ENCODE results near the gene CADM4. TPM values are rescaled to one million over a fixed set of nuclear protein-coding genes. Genes with fewer than 3 reads are reported as not detected.

CADM4 gene
- total and polyA plus RNA-seq, 2 of the 8 experiments (the other 6 are each of a cell fraction or from before 2014, with no cell fraction given), result 13.5 to 25.0 TPM

DNA sequence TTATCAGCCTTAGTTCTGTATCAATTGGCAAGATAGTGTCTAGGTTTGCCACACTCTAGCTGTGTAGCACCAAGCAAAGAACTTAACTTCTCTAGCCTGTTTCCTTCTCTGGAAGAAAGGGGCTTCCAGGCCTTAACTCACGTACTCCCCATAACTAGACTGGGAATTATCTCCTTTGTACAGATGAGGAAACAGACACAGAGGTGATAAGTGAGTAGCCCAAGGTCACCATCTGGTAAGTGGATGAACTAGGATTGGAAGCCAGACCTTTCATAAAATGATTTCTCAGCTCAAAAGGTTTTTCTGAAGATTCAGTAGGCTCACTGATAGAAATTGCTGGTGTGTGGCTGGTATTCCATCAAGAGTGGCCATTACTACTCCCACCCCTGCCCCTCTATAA lies 23.3 kb downstream of the CADM4 start:
- H3K36me3 ChIP-seq (ENCODE audit: control insufficient read depth in 2 of 4, insufficient read depth in 4 of 4, low read length in 3 of 4), result peaks cover 0 to 4% (median 1%) of the 10 kb centered on the region in 4 experiments; a peak in 2 of 8 replicates
- no peak overlapping the region for H3K4me3 ChIP-seq (ENCODE audit: extremely low read depth in 1 of 4, insufficient read depth in 2 of 4, low read depth in 3 of 4, low read length in 4 of 4)
- H3K56ac ChIP-seq (replicated peaks; ENCODE audit: insufficient read length, low read depth, low read length), result no peak overlapping the region
- no peak overlapping the region for H3K14ac ChIP-seq (ENCODE audit: insufficient read length)
- peaks cover 4 to 13% (median 7%) of the 10 kb centered on the region in 4 experiments; a peak in 6 of 7 replicates for H3K4me1 ChIP-seq (replicated peaks in 1 of 4; ENCODE audit: control insufficient read depth in 3 of 4, insufficient read depth in 4 of 4, low read length in 3 of 4)
- DNase-seq (ENCODE audit: low read depth in 1 of 2, low spot score in 2 of 2) (no peak), FAIRE-seq (no peak)
- peaks cover 0 to 11% of the 10 kb centered on the region in 2 experiments; a peak in 2 of 4 replicates for H3K79me2 ChIP-seq (ENCODE audit: control insufficient read depth in 1 of 2, insufficient read depth in 2 of 2, low read length in 2 of 2)
- peaks cover 10% of the 10 kb centered on the region for H3K23me2 ChIP-seq (ENCODE audit: low read depth, low read length)
- H2BK15ac ChIP-seq (ENCODE audit: low read length), result no peak overlapping the region
- no peaks in the 10 kb centered on the region for H3K27me3 ChIP-seq (replicated peaks in 1 of 4; ENCODE audit: control insufficient read depth in 3 of 4, extremely low read depth in 1 of 4, insufficient read depth in 3 of 4, low read length in 3 of 4)
- peaks cover 7% of the 10 kb centered on the region for H3K79me1 ChIP-seq (ENCODE audit: low read depth, low read length)
- no peak overlapping the region for H4K8ac ChIP-seq (ENCODE audit: extremely low read depth, insufficient read depth, low read length)
- 100% methylated on average over 1 of the region's 1 CpG; no CpG with 5 or more reads in 1 of the 2 experiments for WGBS, 2 experiments (ENCODE audit: extremely low coverage in 1 of 2, insufficient coverage in 1 of 2, insufficient read length in 1 of 2, insufficient replicate concordance in 2 of 2, low coverage in 1 of 2, low lambda C conversion rate in 2 of 2, missing lambda C conversion rate in 1 of 2)
- ChIA-PET CTCF (ENCODE audit: partially characterized antibody) (interaction anchor here (0.6 to 1.2 kb wide), 4 partner anchors 9 to 22 kb away, joined by 3 to 5 read pairs (median 3); no protein-coding TSS in a partner anchor), POLR2A (ENCODE audit: partially characterized antibody) (interaction anchor here (0.8 to 1.5 kb wide), 5 partner anchors 11 to 20 kb away, joined by 3 to 4 read pairs (median 3); partner anchors contain the start of genes IRGQ and ZNF576)
- no peak overlapping the region for H2BK20ac ChIP-seq (ENCODE audit: low read length)
- H2BK12ac ChIP-seq (ENCODE audit: low read depth, low read length), result no peak overlapping the region
- H2BK120ac ChIP-seq (replicated peaks; ENCODE audit: low read depth, low read length), result no peak overlapping the region
- H4K91ac ChIP-seq (replicated peaks; ENCODE audit: insufficient read length, low read length), result no peak overlapping the region
- no peak overlapping the region for H2AFZ ChIP-seq (ENCODE audit: low read length)
- no peak overlapping the region for H3K18ac ChIP-seq (ENCODE audit: extremely low read depth, low read length)
- peaks cover 0 to 3% of the 10 kb centered on the region in 2 experiments for H4K20me1 ChIP-seq (replicated peaks in 1 of 2; ENCODE audit: control insufficient read depth in 1 of 2, insufficient read depth in 2 of 2, low read length in 2 of 2)
- H3K23ac ChIP-seq (ENCODE audit: insufficient read length), result no peak overlapping the region
- H3K9me3 ChIP-seq (ENCODE audit: insufficient read depth in 2 of 2, low read depth in 1 of 2, low read length in 1 of 2), result no peaks in the 10 kb centered on the region; a peak in 1 of 4 replicates
- no peak overlapping the region for H3K9ac ChIP-seq (replicated peaks in 1 of 4; ENCODE audit: extremely low read depth in 1 of 4, low read depth in 3 of 4, low read length in 3 of 4)
- H2BK5ac ChIP-seq (ENCODE audit: low read depth, low read length), result no peak overlapping the region
- no peak overlapping the region for H3K4ac ChIP-seq (replicated peaks; ENCODE audit: insufficient read length, low read depth, low read length)
- H3K27ac ChIP-seq (ENCODE audit: low read depth, low read length), result no peak overlapping the region
- no peak overlapping the region for H3K4me2 ChIP-seq (ENCODE audit: insufficient read depth in 1 of 2, low read depth in 2 of 2, low read length in 2 of 2)
- no peak overlapping the region for H2AK5ac ChIP-seq (ENCODE audit: low read depth, low read length)
- no peak overlapping the region for H4K5ac ChIP-seq (ENCODE audit: insufficient read length, low read depth, low read length)
- TF ChIP-seq SUZ12 (IDR thresholded peaks at IDR 0.05; ENCODE audit: low read length) (no peak), SIX5 (IDR thresholded peaks at IDR 0.05; ENCODE audit: low read depth, low read length) (no peak), JUND (IDR thresholded peaks at IDR 0.05; ENCODE audit: low read length) (no peak), TEAD4 (IDR thresholded peaks at IDR 0.05; ENCODE audit: low read depth, low read length) (no peak), KDM5A (IDR thresholded peaks at IDR 0.05; ENCODE audit: low read length) (no peak), EZH2 (IDR thresholded peaks at IDR 0.05; ENCODE audit: low read depth, low read length, severe bottlenecking) (no peak), POU5F1 (IDR thresholded peaks at IDR 0.05; ENCODE audit: low read depth, low read length) (no peak)
- TF ChIP-seq, protein P1, sequence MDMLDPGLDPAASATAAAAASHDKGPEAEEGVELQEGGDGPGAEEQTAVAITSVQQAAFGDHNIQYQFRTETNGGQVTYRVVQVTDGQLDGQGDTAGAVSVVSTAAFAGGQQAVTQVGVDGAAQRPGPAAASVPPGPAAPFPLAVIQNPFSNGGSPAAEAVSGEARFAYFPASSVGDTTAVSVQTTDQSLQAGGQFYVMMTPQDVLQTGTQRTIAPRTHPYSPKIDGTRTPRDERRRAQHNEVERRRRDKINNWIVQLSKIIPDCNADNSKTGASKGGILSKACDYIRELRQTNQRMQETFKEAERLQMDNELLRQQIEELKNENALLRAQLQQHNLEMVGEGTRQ (IDR thresholded peaks at IDR 0.05; ENCODE audit: low read length), result no peak
